GM06990 (cell line): ENCODE data around the gene OR6B1.

Source experiments
- DNase-seq: peaks from one replicate; pipeline ENCODE4 v3.0.0-alpha.2; 2011; ENCODE audit not compliant: insufficient read length; ENCODE audit errors: extremely low read depth
- H3K27me3 ChIP-seq: replicated peaks from 2 replicates; pipeline ENCODE4 v1.6.0; 2011; ENCODE audit warnings: low read length; ENCODE audit not compliant: control insufficient read depth, insufficient read depth
- H3K36me3 ChIP-seq: 2 replicates; pipeline ENCODE4 v1.5.1; 2011; ENCODE audit warnings: low read length; ENCODE audit not compliant: control insufficient read depth, insufficient read depth
- H3K4me3 ChIP-seq: replicated peaks from 2 replicates; pipeline ENCODE4 v1.5.1; 2011; ENCODE audit warnings: low read depth, mild to moderate bottlenecking, control low read depth, low read length
- TF ChIP-seq, protein P1 (sequence below): IDR thresholded peaks from 2 replicates; pipeline ENCODE4 v1.5.1; 2011; ENCODE audit warnings: low read length, control low read depth, mild to moderate bottlenecking, inconsistent platforms; ENCODE audit not compliant: insufficient read depth, poor library complexity, severe bottlenecking

Gene OR6B1

DNA sequence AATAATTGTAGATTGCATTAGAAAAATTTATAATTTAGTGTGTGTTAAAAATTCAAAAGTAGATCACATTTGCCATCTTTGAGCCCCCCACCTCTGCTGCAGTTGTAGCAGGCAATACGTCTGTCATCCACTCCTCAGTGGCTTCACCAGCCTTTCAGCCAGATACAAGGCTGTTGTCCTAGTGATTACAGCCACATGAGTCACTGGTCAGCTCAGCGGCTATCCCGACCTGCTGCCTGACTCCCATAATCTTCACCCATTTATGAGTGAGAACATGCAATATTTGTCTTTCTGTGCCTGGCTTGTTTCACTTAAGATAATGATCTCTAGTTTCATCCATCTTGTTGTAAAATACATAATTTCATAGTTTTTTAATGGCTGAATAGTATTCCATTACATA is 57.8 kb downstream of the OR6B1 start:
- H3K27me3 ChIP-seq: no peaks in the 10 kb centered on the region
- no peak overlapping the region for H3K4me3 ChIP-seq
- no peaks in the 10 kb centered on the region for H3K36me3 ChIP-seq
- TF ChIP-seq, protein P1, sequence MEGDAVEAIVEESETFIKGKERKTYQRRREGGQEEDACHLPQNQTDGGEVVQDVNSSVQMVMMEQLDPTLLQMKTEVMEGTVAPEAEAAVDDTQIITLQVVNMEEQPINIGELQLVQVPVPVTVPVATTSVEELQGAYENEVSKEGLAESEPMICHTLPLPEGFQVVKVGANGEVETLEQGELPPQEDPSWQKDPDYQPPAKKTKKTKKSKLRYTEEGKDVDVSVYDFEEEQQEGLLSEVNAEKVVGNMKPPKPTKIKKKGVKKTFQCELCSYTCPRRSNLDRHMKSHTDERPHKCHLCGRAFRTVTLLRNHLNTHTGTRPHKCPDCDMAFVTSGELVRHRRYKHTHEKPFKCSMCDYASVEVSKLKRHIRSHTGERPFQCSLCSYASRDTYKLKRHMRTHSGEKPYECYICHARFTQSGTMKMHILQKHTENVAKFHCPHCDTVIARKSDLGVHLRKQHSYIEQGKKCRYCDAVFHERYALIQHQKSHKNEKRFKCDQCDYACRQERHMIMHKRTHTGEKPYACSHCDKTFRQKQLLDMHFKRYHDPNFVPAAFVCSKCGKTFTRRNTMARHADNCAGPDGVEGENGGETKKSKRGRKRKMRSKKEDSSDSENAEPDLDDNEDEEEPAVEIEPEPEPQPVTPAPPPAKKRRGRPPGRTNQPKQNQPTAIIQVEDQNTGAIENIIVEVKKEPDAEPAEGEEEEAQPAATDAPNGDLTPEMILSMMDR: no peak
- no peak for DNase-seq
